Natural killer cell (primary cell): ENCODE results near the gene CCL28. TPM values are rescaled to one million over a fixed set of nuclear protein-coding genes. Genes with fewer than 3 reads are reported as not detected.

Source experiments
- ATAC-seq, 3 donors: fragments of 150-1000 bp in 2 of 3; fragments of 200-7000 bp in 1 of 3; cut with Tn5 transposase; 1 replicate in 1 of 3; 2 replicates in 2 of 3; pipeline ENCODE4 v1.10.0; 2021; ENCODE audit warnings: mild to moderate bottlenecking in 2 of 3, moderate library complexity in 2 of 3
- DNase-seq, 2 donors: peaks; one replicate each; pipeline versions ENCODE4 v3.0.0 to v3.0.0-alpha.2; 2013 to 2021; ENCODE audit warnings: mixed read lengths in 1 of 2
- H3K27ac ChIP-seq: one replicate; pipeline ENCODE4 v1.5.1; 2013; ENCODE audit warnings: mild to moderate bottlenecking, low read length
- H3K27me3 ChIP-seq: one replicate; pipeline ENCODE4 v1.6.1; 2013; ENCODE audit warnings: low read length; ENCODE audit not compliant: control insufficient read depth, insufficient read depth
- H3K36me3 ChIP-seq: one replicate; pipeline ENCODE4 v1.6.1; 2013; ENCODE audit warnings: low read length; ENCODE audit not compliant: control insufficient read depth, insufficient read depth
- H3K4me1 ChIP-seq: one replicate; pipeline ENCODE4 v1.6.1; 2013; ENCODE audit warnings: low read length; ENCODE audit not compliant: control insufficient read depth, insufficient read depth
- H3K4me3 ChIP-seq: one replicate; pipeline ENCODE4 v1.5.1; 2013; ENCODE audit warnings: low read length
- H3K9me3 ChIP-seq: one replicate; pipeline ENCODE4 v1.6.1; 2013; ENCODE audit warnings: low read length; ENCODE audit not compliant: control insufficient read depth, insufficient read depth
- H3K27ac Mint-ChIP-seq, 2 donors: one replicate each; pipeline ENCODE4 v1.8.0; 2022; ENCODE audit warnings: mild to moderate bottlenecking in 2 of 2, mixed read lengths in 2 of 2, moderate library complexity in 1 of 2
- H3K27me3 Mint-ChIP-seq, 2 donors: one replicate each; pipeline ENCODE4 v1.8.0; 2022; ENCODE audit warnings: low read depth in 2 of 2, mixed read lengths in 2 of 2
- H3K36me3 Mint-ChIP-seq: one replicate; pipeline ENCODE4 v1.8.0; 2022; ENCODE audit warnings: mixed read lengths
- H3K4me1 Mint-ChIP-seq, 2 donors: one replicate each; pipeline ENCODE4 v1.8.0; 2022; ENCODE audit warnings: mixed read lengths in 2 of 2
- H3K4me3 Mint-ChIP-seq: one replicate; pipeline ENCODE4 v1.8.0; 2022; ENCODE audit warnings: mild to moderate bottlenecking, moderate library complexity, mixed read lengths
- H3K9me3 Mint-ChIP-seq, 2 donors: one replicate each; pipeline ENCODE4 v1.8.0; 2022; ENCODE audit warnings: mixed read lengths in 2 of 2
- WGBS: methylation state at CpG from one replicate; pipeline ENCODE4 v1.1.7; 2013; ENCODE audit warnings: missing lambda C conversion rate; ENCODE audit not compliant: insufficient coverage; 5-methylcytosine and 5-hydroxymethylcytosine counted together
- intact Hi-C: fragments of 100-400 bp; cut with micrococcal nuclease; formaldehyde crosslinking; loops from one replicate; pipeline ENCODE4 v1.14.2; 2022
- total RNA-seq, 4 donors: library from RNA; stranded (reverse); fragments of 120-200 nt in 1 of 4; gene quantifications; one replicate each; pipeline versions ENCODE4 v1.2.3 to v1.2.4, GENCODE V29; 2013 to 2022
- TF ChIP-seq, protein P1 (sequence below): fragments of 200-600 bp; IDR thresholded peaks from one replicate; pipeline ENCODE4 v1.8.0; 2022; ENCODE audit warnings: antibody characterized with exemption

The CCL28 gene
- total RNA-seq, 3 donors from 2014 or later (not counting 1 experiment from before 2014, with no cell fraction given), result 17.5 to 25.8 (median 25.1) TPM

DNA sequence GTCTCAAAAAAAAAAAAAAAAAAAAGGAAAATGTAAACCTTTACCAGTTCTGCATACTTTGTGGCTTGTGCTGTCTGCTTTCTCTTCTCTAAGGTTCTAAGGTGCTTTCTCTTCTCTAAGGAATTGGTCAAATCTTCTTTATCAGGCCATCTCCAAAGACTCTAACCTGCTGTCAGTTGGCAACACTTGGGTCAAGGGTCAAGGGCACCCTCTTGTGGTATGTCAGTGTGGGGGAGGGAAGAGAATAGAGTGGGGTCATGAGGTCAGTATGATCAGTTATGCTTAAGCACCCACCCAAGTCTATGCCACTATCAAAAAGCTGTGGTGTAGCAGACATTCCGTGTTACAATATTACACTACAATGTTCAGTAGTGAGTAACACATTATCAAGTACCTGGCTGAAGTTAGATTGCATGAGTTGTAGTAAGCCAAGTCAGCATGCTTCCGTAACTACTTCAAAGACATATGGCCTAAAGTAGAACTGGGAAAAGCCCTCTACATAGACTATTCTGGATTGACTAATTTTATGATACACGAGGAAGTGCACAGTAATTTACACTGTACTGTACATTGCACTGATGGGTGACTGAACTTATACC is 25.0 kb upstream of the CCL28 start:
- Mint-ChIP-seq H3K9me3 (peaks cover 16 to 20% of the 10 kb centered on the region in 2 donors), H3K27ac (no peak overlapping the region), H3K27me3 (no peaks in the 10 kb centered on the region), H3K36me3 (peaks cover 34% of the 10 kb centered on the region), H3K4me1 (no peaks in the 10 kb centered on the region), H3K4me3 (no peak overlapping the region)
- DNase-seq (no peak), ATAC-seq (peak in 1 of 3 donors; percentile 32)
- Histone ChIP-seq H3K27ac (no peak overlapping the region), H3K4me1 (no peaks in the 10 kb centered on the region), H3K9me3 (peaks cover 5% of the 10 kb centered on the region), H3K4me3 (no peak overlapping the region), H3K36me3 (no peaks in the 10 kb centered on the region), H3K27me3 (no peaks in the 10 kb centered on the region)
- 91% methylated on average over 2 of the region's 3 CpGs for WGBS
- intact Hi-C loops, result no loop called here
- TF ChIP-seq, protein P1, sequence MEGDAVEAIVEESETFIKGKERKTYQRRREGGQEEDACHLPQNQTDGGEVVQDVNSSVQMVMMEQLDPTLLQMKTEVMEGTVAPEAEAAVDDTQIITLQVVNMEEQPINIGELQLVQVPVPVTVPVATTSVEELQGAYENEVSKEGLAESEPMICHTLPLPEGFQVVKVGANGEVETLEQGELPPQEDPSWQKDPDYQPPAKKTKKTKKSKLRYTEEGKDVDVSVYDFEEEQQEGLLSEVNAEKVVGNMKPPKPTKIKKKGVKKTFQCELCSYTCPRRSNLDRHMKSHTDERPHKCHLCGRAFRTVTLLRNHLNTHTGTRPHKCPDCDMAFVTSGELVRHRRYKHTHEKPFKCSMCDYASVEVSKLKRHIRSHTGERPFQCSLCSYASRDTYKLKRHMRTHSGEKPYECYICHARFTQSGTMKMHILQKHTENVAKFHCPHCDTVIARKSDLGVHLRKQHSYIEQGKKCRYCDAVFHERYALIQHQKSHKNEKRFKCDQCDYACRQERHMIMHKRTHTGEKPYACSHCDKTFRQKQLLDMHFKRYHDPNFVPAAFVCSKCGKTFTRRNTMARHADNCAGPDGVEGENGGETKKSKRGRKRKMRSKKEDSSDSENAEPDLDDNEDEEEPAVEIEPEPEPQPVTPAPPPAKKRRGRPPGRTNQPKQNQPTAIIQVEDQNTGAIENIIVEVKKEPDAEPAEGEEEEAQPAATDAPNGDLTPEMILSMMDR, result no peak

DNA sequence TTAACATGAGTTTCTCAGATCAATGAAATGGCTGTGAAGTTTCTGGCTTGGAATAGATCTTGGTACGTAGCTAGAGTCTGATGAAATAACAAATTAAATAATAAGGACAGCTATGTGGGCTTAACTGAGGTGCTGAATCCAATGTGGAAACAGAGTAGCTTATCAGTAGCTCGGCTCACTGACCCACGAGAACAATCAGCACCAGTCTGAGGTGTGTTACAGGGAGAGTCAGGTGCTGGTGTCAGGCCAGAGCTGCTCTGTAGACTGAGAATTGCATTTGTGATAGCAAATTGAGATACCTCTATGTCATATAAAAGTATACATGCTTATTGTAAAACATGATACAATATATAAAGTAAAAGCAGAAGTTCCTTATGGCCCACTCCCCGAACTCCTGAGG is 21.2 kb upstream of the CCL28 start:
- no peak overlapping the region for H3K4me3 ChIP-seq
- intact Hi-C loops, result no loop called here
- H3K27ac ChIP-seq, result no peak overlapping the region
- peaks cover 2% of the 10 kb centered on the region for H3K9me3 ChIP-seq
- peaks cover 8 to 9% of the 10 kb centered on the region in 2 donors for H3K9me3 Mint-ChIP-seq
- no peaks in the 10 kb centered on the region for H3K4me1 Mint-ChIP-seq
- H3K27me3 Mint-ChIP-seq, result no peaks in the 10 kb centered on the region
- no peak overlapping the region for H3K4me3 Mint-ChIP-seq
- H3K36me3 ChIP-seq, result no peaks in the 10 kb centered on the region
- no peak for DNase-seq
- 85% methylated on average over 4 of the region's 4 CpGs for WGBS
- no peak overlapping the region for H3K27ac Mint-ChIP-seq
- H3K4me1 ChIP-seq, result no peaks in the 10 kb centered on the region
- TF ChIP-seq, protein P1, result no peak
- peaks cover 8% of the 10 kb centered on the region for H3K36me3 Mint-ChIP-seq
- H3K27me3 ChIP-seq, result no peaks in the 10 kb centered on the region
- ATAC-seq, result no peak

DNA sequence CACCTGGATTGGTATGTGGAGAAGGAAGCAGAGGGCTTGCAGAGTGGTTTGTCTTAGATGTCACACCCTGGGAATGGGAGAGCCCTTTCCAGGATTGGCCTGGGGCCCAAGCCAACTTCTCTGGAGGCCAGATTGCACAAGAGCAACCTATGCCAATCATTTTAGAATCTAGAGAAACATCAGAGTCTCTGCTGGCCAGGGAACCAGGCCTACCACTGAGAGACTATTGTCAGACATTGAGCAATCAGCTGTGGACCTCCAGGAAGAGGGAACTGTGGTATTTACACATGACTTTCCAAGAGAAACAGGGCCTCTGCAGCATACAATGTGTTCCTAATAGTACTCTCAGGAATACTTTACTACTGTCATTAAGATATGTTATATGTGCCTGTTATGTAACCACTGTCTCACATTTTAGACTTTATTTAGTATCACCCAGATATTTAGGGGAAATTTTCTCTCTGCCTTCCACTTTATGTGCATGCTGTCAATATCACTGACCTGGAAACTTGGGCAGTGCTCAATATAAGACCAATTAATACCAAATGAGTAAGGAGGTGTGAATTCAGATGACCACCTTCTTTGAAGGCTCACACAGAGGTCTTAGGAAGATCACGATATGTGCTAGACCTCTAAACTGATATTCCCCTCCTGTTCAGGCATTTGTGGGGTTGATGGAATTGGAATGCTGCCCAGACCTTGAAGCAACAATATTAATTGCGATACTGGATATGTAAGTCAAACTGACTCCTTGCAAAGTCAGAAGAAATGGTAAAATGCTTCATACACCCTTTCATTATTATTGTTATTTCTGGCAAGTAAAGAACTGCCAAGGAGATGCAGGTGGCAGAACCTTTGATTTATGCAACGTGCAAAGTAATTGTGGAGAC is 20.5 kb upstream of the CCL28 start:
- 87% methylated on average over 2 of the region's 3 CpGs for WGBS
- Mint-ChIP-seq H3K9me3 (peaks cover 4% of the 10 kb centered on the region in 2 donors), H3K4me3 (no peak overlapping the region), H3K27ac (no peak overlapping the region), H3K4me1 (no peaks in the 10 kb centered on the region), H3K27me3 (no peaks in the 10 kb centered on the region), H3K36me3 (peaks cover 6% of the 10 kb centered on the region)
- Histone ChIP-seq H3K27me3 (no peaks in the 10 kb centered on the region), H3K4me1 (no peaks in the 10 kb centered on the region), H3K9me3 (no peaks in the 10 kb centered on the region), H3K27ac (no peak overlapping the region), H3K36me3 (no peaks in the 10 kb centered on the region), H3K4me3 (no peak overlapping the region)
- DNase-seq, result no peak
- no peak for ATAC-seq
- intact Hi-C loops, result no loop called here
- TF ChIP-seq, protein P1, result no peak
